DND-41 (cell line): Measurements from ENCODE around the gene MYLIP.

Experiments used
- CTCF ChIP-seq: IDR thresholded peaks from 2 replicates; pipeline ENCODE4 v1.5.1; 2012; ENCODE audit warnings: borderline replicate concordance, low read length, moderate library complexity, mild to moderate bottlenecking; ENCODE audit not compliant: poor library complexity, severe bottlenecking; ENCODE audit errors: extremely low read depth
- EZH2 ChIP-seq: IDR thresholded peaks from 3 replicates; pipeline ENCODE4 v1.6.1; 2012; ENCODE audit warnings: borderline replicate concordance, low read depth, mild to moderate bottlenecking, moderate library complexity, low read length, inconsistent platforms; ENCODE audit not compliant: severe bottlenecking

- TF ChIP-seq CTCF (no peak), EZH2 (no peak)
Observed at GRCh38 chr6:16150098-16150497, 21.2 kb downstream of the MYLIP start.
